Measurements from ENCODE around the gene PITPNM1. TPM values are rescaled to one million over a fixed set of nuclear protein-coding genes. Genes with fewer than 3 reads are reported as not detected.

The PITPNM1 gene
- total and polyA plus RNA-seq, 2 experiments from 2014 or later = 9.1 to 57.1 TPM

GRCh38 chr11:67498544-67498972, 6.6 kb downstream of the PITPNM1 start:
- Mint-ChIP-seq H3K36me3 (ENCODE audit: low read depth) (peaks cover 9% of the 10 kb centered on the region; the same call in 2 of the 3 replicates), H3K27me3 (ENCODE audit: insufficient read depth, low read depth, poor library complexity) (peaks cover 12% of the 10 kb centered on the region), H3K4me3 (no peak overlapping the region), H3K4me1 (peaks cover 5% of the 10 kb centered on the region; the same call in 2 of the 3 replicates), H3K27ac (no peak overlapping the region), H3K9me3 (no peaks in the 10 kb centered on the region; the same call in 2 of the 3 replicates)
- DNase-seq (ENCODE audit: low spot score) = no peak
- no peaks in the 10 kb centered on the region for H3F3A ChIP-seq (replicated peaks; ENCODE audit: low read depth)
- TF ChIP-seq ZNF462 (CRISPR knock-in tag; IDR thresholded peaks at IDR 0.05) = no peak
- TF ChIP-seq CREB1 (CRISPR knock-in tag; IDR thresholded peaks at IDR 0.05; ENCODE audit: low read depth) = no peak
- no peak for TF ChIP-seq EZH2phosphoT487 (IDR thresholded peaks at IDR 0.05; ENCODE audit: unreplicated experiment)
- TF ChIP-seq STAT1 (IDR thresholded peaks at IDR 0.05; ENCODE audit: unreplicated experiment) = no peak
- no peak for TF ChIP-seq EZH2 (IDR thresholded peaks at IDR 0.05; ENCODE audit: low read depth, unreplicated experiment)
- no peak for TF ChIP-seq REST (IDR thresholded peaks at IDR 0.05; ENCODE audit: unreplicated experiment)
- TF ChIP-seq ZNF114 (CRISPR knock-in tag; IDR thresholded peaks at IDR 0.05) = no peak
- peaks cover 8% of the 10 kb centered on the region; the same call in 1 of the 2 replicates for H4K20me1 ChIP-seq (replicated peaks; ENCODE audit: insufficient read depth)
- H3K4me2 ChIP-seq = no peak overlapping the region
- ATAC-seq = no peak
- H3K27me3 ChIP-seq (ENCODE audit: insufficient read depth) = no peaks in the 10 kb centered on the region; the same call in 1 of the 2 replicates
- peaks cover 4% of the 10 kb centered on the region; the same call in 1 of the 2 replicates for H3K36me3 ChIP-seq (ENCODE audit: insufficient read depth)
- H3K79me2 ChIP-seq (replicated peaks; ENCODE audit: insufficient read depth) = no peaks in the 10 kb centered on the region
- no peak overlapping the region for H3K27ac ChIP-seq (ENCODE audit: low read depth)
- H3K9me2 ChIP-seq (ENCODE audit: insufficient read depth) = no peaks in the 10 kb centered on the region
- no peak overlapping the region for H2AFZ ChIP-seq
- peaks cover 1% of the 10 kb centered on the region for H3K4me1 ChIP-seq (ENCODE audit: insufficient read depth)
- H3K4me3 ChIP-seq = no peak overlapping the region
